NCI-H1105 treated with DMSO at 0.1 percent for 48 hours (cell line): Measurements from ENCODE around the gene WAC.

Experiments
- DNase-seq: peaks from one replicate; lab custom pipeline; 2025; lab: John Stamatoyannopoulos, UW

WAC gene

DNA sequence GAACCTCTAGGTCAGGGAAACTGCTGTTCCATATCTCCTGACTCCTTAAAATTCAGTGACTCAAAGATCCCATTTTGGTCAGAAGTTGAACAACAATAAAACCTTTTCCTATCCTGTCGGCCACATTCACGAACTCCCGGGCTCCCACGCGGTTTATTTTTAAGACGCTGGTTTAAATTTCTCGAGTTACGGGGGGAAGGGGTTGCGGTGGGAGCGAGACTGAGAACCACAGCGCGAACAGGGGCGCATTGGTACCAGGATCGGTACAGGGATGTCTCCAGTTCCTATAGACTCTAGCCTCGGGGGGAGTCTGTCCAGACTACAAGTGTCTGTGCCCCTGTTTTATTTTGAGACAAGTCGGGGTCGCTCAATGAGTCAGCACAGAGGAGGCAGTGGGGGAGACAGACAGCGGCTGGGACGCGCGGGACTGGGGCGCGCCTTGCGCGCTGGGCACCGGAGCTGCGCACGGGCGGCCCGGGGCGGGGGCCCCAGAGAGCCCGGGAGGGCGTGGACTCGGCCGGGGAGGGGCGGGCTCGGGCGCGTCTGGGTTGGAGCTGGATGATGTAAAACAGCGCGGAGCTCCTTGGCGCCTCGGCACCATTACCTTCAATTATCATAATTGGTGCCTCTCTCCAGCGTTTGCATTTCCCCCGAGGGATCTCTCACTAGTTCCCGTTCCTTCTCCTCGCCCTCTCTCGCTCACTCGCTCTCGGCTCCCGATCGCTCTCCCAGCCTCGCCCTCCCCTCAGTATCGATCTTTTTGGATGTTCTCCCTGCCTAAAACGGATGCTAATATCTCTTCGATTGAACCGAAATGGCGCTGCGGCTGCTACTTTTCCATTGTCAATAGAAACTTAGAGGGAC lies 135.7 kb downstream of the WAC start:
- no peak for DNase-seq

DNA sequence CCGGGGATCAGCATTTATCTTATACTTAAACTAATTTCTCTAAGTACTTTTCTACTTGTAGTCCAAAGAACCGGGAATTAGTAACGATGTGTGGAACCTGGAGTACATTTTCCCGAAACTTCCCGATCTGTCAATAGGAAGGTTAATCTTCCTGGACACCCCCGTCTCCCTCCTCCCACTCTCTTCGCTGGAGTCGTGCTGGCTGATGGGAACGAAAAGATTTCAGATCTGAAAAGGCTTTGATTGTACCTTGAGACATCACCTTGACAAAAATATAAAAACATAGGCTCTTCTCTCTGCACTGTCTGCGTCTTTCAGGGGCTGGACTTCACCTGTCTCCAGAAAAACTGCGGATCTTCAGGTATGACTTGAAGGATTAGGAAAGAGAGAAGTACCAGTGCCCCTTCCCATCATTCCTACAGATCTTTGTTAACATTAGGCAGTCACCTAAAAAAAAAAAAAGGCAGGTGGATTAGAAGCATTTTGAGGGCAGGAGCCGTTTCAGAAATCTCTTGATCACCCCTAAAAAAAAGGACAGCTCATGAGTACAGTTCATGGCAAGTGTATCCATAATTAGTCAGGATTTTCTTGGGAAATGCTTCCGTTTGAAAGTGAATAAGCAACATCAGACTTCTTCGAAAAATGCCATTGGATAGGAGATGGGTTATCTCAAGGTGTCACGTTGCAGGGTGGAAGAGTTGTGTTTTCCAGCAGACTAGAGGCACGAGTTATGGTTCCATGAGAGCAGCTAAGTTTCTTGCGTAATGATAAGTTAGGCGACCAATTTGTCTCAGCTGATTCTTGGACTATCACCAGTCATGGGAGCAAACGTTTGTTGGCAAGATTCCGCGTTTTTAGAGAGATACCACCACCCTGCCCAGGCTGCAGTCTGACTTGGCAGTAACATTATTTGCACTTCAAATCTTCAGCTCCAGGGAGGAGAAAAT lies 136.6 kb downstream of the WAC start:
- DNase-seq: no peak
